Trophoblast cell (in vitro differentiated cells and primary cell): ENCODE data around the gene SOCS4.

ENCODE experiments used
- DNase-seq, 2 donors: peaks; one replicate each; pipeline ENCODE4 v3.0.0-alpha.2; 2016
- H2AFZ ChIP-seq: 2 replicates; pipeline ENCODE4 v1.6.1; 2013; ENCODE audit warnings: low read length, moderate library complexity, mild to moderate bottlenecking; ENCODE audit not compliant: insufficient read depth, poor library complexity
- H2AK5ac ChIP-seq: 2 replicates; pipeline ENCODE4 v1.6.1; 2013; ENCODE audit warnings: mild to moderate bottlenecking, low read length
- H2BK120ac ChIP-seq: 2 replicates; pipeline ENCODE4 v1.6.1; 2013; ENCODE audit warnings: low read length, mild to moderate bottlenecking, moderate library complexity; ENCODE audit not compliant: insufficient read depth, poor library complexity
- H2BK12ac ChIP-seq: 2 replicates; pipeline ENCODE4 v1.6.1; 2013; ENCODE audit warnings: mild to moderate bottlenecking, low read length, moderate library complexity
- H2BK5ac ChIP-seq: 2 replicates; pipeline ENCODE4 v1.6.1; 2013; ENCODE audit warnings: low read length, low read depth, moderate library complexity, mild to moderate bottlenecking; ENCODE audit not compliant: poor library complexity
- H3K14ac ChIP-seq: 2 replicates; pipeline ENCODE4 v1.6.1; 2013; ENCODE audit warnings: mild to moderate bottlenecking, low read length
- H3K18ac ChIP-seq: 2 replicates; pipeline ENCODE4 v1.6.1; 2013; ENCODE audit warnings: mild to moderate bottlenecking, low read length
- H3K23ac ChIP-seq: 2 replicates; pipeline ENCODE4 v1.6.1; 2013; ENCODE audit warnings: low read length
- H3K27ac ChIP-seq: 2 replicates; pipeline ENCODE4 v1.5.1; 2013; ENCODE audit warnings: low read depth, mild to moderate bottlenecking, inconsistent platforms, low read length, moderate library complexity
- H3K27me3 ChIP-seq: 2 replicates; pipeline ENCODE4 v1.6.1; 2013; ENCODE audit warnings: inconsistent platforms, mild to moderate bottlenecking, low read length, moderate library complexity; ENCODE audit not compliant: insufficient read depth
- H3K36me3 ChIP-seq, 2 experiments: 1 replicate in 1 of 2; 2 replicates in 1 of 2; pipeline ENCODE4 v1.6.1; 2013; ENCODE audit warnings: low read length in 2 of 2, mild to moderate bottlenecking in 2 of 2, moderate library complexity in 1 of 2; ENCODE audit not compliant: insufficient read depth in 2 of 2, control insufficient read depth in 1 of 2
- H3K4ac ChIP-seq: 2 replicates; pipeline ENCODE4 v1.6.1; 2013; ENCODE audit warnings: low read depth, mild to moderate bottlenecking, low read length, moderate library complexity
- H3K4me1 ChIP-seq, 2 experiments: 1 replicate in 1 of 2; 2 replicates in 1 of 2; pipeline ENCODE4 v1.6.1; 2013; ENCODE audit warnings: low read length in 2 of 2, mild to moderate bottlenecking in 2 of 2, moderate library complexity in 1 of 2; ENCODE audit not compliant: insufficient read depth in 2 of 2, control insufficient read depth in 1 of 2
- H3K4me2 ChIP-seq: 2 replicates; pipeline ENCODE4 v1.6.1; 2013; ENCODE audit warnings: inconsistent platforms, mild to moderate bottlenecking, low read length, moderate library complexity
- H3K4me3 ChIP-seq: 2 replicates; pipeline ENCODE4 v1.5.1; 2013; ENCODE audit warnings: mild to moderate bottlenecking, low read depth, low read length, inconsistent platforms
- H3K79me1 ChIP-seq: one replicate; pipeline ENCODE4 v1.6.1; 2013; ENCODE audit warnings: low read length
- H3K79me2 ChIP-seq: 2 replicates; pipeline ENCODE4 v1.6.1; 2013; ENCODE audit warnings: low read length, mild to moderate bottlenecking; ENCODE audit not compliant: control insufficient read depth, insufficient read depth, poor library complexity
- H3K9ac ChIP-seq: 2 replicates; pipeline ENCODE4 v1.6.1; 2013; ENCODE audit warnings: mild to moderate bottlenecking, low read length
- H3K9me3 ChIP-seq: 2 replicates; pipeline ENCODE4 v1.6.1; 2013; ENCODE audit warnings: low read depth, mild to moderate bottlenecking, control low read depth, inconsistent platforms, low read length; ENCODE audit not compliant: insufficient read depth
- H4K12ac ChIP-seq: 2 replicates; pipeline ENCODE4 v1.6.1; 2013; ENCODE audit warnings: low read depth, mild to moderate bottlenecking, low read length, moderate library complexity
- H4K8ac ChIP-seq: 2 replicates; pipeline ENCODE4 v1.6.1; 2013; ENCODE audit warnings: low read depth, mild to moderate bottlenecking, low read length, moderate library complexity
- H4K91ac ChIP-seq: one replicate; pipeline ENCODE4 v1.6.1; 2013; ENCODE audit warnings: low read depth, mild to moderate bottlenecking, low read length, moderate library complexity
- WGBS: extraction: QIAGEN DNeasy Blood & Tissue Kit; methylation state at CpG from one replicate; pipeline ENCODE4 v1.1.7; 2013; ENCODE audit warnings: missing lambda C conversion rate; ENCODE audit not compliant: insufficient read length, insufficient coverage; ENCODE audit errors: extremely low coverage; 5-methylcytosine and 5-hydroxymethylcytosine counted together

The SOCS4 gene

DNA sequence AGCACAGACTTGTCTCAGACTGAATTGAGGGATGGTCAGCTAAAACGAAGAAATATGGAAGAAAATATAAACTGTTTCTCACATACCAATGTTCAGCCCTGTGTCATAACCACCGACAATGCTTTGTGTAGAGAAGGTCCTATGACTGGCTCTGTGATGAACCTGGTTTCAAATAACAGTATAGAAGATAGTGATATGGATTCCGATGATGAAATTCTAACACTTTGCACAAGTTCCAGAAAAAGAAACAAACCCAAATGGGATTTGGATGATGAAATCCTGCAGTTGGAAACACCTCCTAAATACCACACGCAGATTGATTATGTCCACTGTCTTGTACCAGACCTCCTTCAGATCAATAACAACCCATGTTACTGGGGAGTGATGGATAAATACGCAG is 16.5 kb downstream of the SOCS4 start:
- Histone ChIP-seq H3K9me3 (no peaks in the 10 kb centered on the region), H3K14ac (no peak overlapping the region), H3K79me1 (no peaks in the 10 kb centered on the region), H3K27me3 (no peaks in the 10 kb centered on the region), H2BK5ac (no peak overlapping the region), H3K27ac (no peak overlapping the region), H4K91ac (no peak overlapping the region), H3K4me3 (no peak overlapping the region), H3K9ac (no peak overlapping the region), H3K4me2 (no peak overlapping the region), H3K4me1 (no peaks in the 10 kb centered on the region), H2AFZ (no peak overlapping the region), H3K79me2 (no peaks in the 10 kb centered on the region), H4K12ac (no peak overlapping the region), H3K36me3 (peaks cover 6 to 10% of the 10 kb centered on the region in 2 experiments), H4K8ac (no peak overlapping the region), H3K18ac (no peak overlapping the region), H2BK12ac (no peak overlapping the region), H3K4ac (no peak overlapping the region), H3K23ac (no peak overlapping the region), H2AK5ac (no peak overlapping the region), H2BK120ac (no peak overlapping the region)
- no CpG with 5 or more reads among the region's 5 CpGs for WGBS
- no peak for DNase-seq

DNA sequence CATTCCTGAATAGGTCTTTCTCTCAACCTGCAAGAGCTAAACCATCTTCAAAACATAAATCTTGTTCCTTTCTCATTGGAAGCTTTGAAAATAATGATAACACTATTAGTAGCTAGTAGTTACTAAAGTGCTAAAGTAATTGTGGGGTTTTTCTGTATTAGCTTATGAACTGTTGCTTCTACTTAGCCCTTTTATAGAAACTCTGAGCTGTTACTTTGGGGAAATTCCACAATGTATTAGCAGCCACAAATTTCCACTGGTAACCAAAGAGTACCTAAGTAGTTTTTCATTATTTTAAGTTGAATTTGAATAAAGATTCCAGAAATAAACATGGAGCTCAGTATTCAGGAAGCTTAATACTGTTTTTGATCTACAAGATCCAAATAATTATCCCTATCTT is 18.1 kb downstream of the SOCS4 start:
- H3K27ac ChIP-seq = no peak overlapping the region
- H3K79me2 ChIP-seq = no peaks in the 10 kb centered on the region
- no peaks in the 10 kb centered on the region for H3K27me3 ChIP-seq
- no peak overlapping the region for H3K4ac ChIP-seq
- H2AFZ ChIP-seq = no peak overlapping the region
- H3K18ac ChIP-seq = no peak overlapping the region
- H3K79me1 ChIP-seq = no peaks in the 10 kb centered on the region
- no peaks in the 10 kb centered on the region for H3K4me1 ChIP-seq
- no peak overlapping the region for H3K4me3 ChIP-seq
- no peak overlapping the region for H3K14ac ChIP-seq
- H2AK5ac ChIP-seq = no peak overlapping the region
- H3K4me2 ChIP-seq = no peak overlapping the region
- H3K36me3 ChIP-seq = peaks cover 0 to 10% of the 10 kb centered on the region in 2 experiments
- no peak overlapping the region for H2BK120ac ChIP-seq
- H3K9ac ChIP-seq = no peak overlapping the region
- H4K91ac ChIP-seq = no peak overlapping the region
- no peak for DNase-seq
- no peak overlapping the region for H2BK5ac ChIP-seq
- H4K8ac ChIP-seq = no peak overlapping the region
- H3K9me3 ChIP-seq = no peaks in the 10 kb centered on the region
- H4K12ac ChIP-seq = no peak overlapping the region
- no peak overlapping the region for H3K23ac ChIP-seq
- H2BK12ac ChIP-seq = no peak overlapping the region

DNA sequence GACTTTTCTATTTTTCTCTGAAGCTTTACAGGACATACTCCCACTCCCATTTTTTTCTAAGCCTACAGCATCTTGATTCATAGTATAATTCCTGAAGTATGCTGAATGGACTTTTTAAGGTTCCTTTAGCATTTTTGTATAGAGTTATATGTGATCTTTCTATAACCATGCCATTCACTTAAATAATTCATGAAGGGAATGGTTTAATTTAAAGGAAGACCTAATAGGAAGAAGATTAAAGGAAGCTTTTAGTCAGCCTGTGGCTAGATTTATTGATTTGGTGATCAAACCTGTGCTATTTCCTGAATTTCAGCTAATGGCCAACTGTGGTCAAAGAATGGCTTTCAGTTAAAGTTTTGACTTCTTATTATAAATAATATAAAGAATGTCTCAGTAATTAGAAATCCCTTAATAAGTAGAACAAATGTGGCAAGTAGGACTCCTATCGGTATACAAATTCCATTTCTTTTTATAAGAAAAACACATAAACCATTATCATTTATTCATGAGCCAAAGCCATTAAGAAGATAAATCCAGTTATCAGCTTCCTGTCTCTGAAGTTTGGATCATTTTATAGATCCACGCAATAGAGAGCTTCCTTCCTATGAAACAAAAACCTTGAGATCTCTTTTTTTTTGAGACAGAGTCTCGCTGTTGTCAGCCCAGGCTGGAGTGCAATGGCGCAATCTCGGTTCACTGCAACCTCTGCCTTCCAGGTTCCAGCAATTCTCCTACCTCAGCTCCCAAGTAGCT is 20.4 kb downstream of the SOCS4 start:
- no peaks in the 10 kb centered on the region for H3K27me3 ChIP-seq
- no peak overlapping the region for H2BK5ac ChIP-seq
- peaks cover 8% of the 10 kb centered on the region for H3K79me2 ChIP-seq
- H4K91ac ChIP-seq = no peak overlapping the region
- H2BK12ac ChIP-seq = no peak overlapping the region
- peaks cover 10% of the 10 kb centered on the region for H3K79me1 ChIP-seq
- no peak overlapping the region for H3K14ac ChIP-seq
- H3K36me3 ChIP-seq = peaks cover 0 to 10% of the 10 kb centered on the region in 2 experiments
- no peak overlapping the region for H4K12ac ChIP-seq
- no CpG with 5 or more reads among the region's 5 CpGs for WGBS
- H3K18ac ChIP-seq = no peak overlapping the region
- no peak overlapping the region for H2AK5ac ChIP-seq
- no peak overlapping the region for H3K9ac ChIP-seq
- no peak overlapping the region for H2AFZ ChIP-seq
- H3K4me1 ChIP-seq = peaks cover 3 to 4% of the 10 kb centered on the region in 2 experiments
- H3K27ac ChIP-seq = no peak overlapping the region
- DNase-seq = no peak
- no peak overlapping the region for H4K8ac ChIP-seq
- H3K4me3 ChIP-seq = no peak overlapping the region
- H2BK120ac ChIP-seq = no peak overlapping the region
- no peaks in the 10 kb centered on the region for H3K9me3 ChIP-seq
- H3K23ac ChIP-seq = no peak overlapping the region
- no peak overlapping the region for H3K4ac ChIP-seq
- H3K4me2 ChIP-seq = no peak overlapping the region

DNA sequence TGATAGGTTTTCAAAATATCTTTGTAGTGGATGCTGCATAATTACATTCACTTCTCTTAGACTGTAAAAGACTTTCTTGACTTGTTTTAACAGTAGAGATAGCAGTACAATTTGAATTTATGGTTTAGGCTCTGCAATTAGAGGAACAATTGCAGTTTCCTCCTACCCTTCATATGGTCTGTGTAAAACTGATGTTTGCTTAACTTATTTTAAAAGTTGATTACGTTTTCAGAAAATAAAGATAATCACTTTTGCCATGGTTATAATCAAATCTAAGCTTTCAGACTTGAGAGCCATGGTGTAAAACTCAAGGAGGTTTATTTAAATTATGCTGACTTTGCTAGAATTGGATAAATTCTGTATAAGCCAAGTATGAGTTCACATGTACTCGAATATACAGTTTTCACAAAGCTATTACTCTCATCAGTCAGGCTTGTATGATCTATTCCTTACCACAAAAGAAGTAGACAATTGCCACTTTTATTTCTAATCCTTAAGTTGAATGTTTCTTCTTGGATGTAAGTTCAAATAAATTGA is 21.9 kb downstream of the SOCS4 start:
- no peak overlapping the region for H2BK120ac ChIP-seq
- peaks cover 11% of the 10 kb centered on the region for H3K79me2 ChIP-seq
- H3K79me1 ChIP-seq = peaks cover 11% of the 10 kb centered on the region
- H2BK5ac ChIP-seq = no peak overlapping the region
- peaks cover 3 to 4% of the 10 kb centered on the region in 2 experiments for H3K4me1 ChIP-seq
- no peak for DNase-seq
- H3K14ac ChIP-seq = no peak overlapping the region
- H4K8ac ChIP-seq = no peak overlapping the region
- no peak overlapping the region for H4K12ac ChIP-seq
- H3K4me2 ChIP-seq = no peak overlapping the region
- H3K9ac ChIP-seq = no peak overlapping the region
- no peak overlapping the region for H2AFZ ChIP-seq
- H4K91ac ChIP-seq = no peak overlapping the region
- no peak overlapping the region for H3K23ac ChIP-seq
- H2BK12ac ChIP-seq = no peak overlapping the region
- no peak overlapping the region for H3K27ac ChIP-seq
- H3K4me3 ChIP-seq = no peak overlapping the region
- no peaks in the 10 kb centered on the region for H3K27me3 ChIP-seq
- H3K18ac ChIP-seq = no peak overlapping the region
- H3K4ac ChIP-seq = no peak overlapping the region
- WGBS = no CpG with 5 or more reads among the region's 2 CpGs
- no peak overlapping the region for H2AK5ac ChIP-seq
- H3K36me3 ChIP-seq = peaks cover 0 to under 1% of the 10 kb centered on the region in 2 experiments
- no peaks in the 10 kb centered on the region for H3K9me3 ChIP-seq
